Adrenal gland (tissue), 5 donors: ENCODE data around the gene IFT22.

Experiments
- POLR2A ChIP-seq, 2 donors: fragments of 450-650 bp; IDR thresholded peaks; one replicate each; pipeline ENCODE4 v1.6.1; 2017; ENCODE audit warnings: antibody characterized with exemption in 2 of 2, mild to moderate bottlenecking in 2 of 2, moderate library complexity in 1 of 2
- TF ChIP-seq, protein P1 (sequence below), 6 experiments: fragments of 450-650 bp in 4 of 6; fragments of 200-600 bp in 2 of 6; sonication (generic) in 1 of 6; IDR thresholded peaks; 1 replicate in 5 of 6; 2 replicates in 1 of 6; pipeline versions ENCODE4 v1.5.1 to v1.8.0; 2016 to 2021; ENCODE audit warnings: antibody characterized with exemption in 6 of 6, mild to moderate bottlenecking in 2 of 6, moderate library complexity in 1 of 6
- donor health status: DM: no; HTN: no; CAD: no.

DNA sequence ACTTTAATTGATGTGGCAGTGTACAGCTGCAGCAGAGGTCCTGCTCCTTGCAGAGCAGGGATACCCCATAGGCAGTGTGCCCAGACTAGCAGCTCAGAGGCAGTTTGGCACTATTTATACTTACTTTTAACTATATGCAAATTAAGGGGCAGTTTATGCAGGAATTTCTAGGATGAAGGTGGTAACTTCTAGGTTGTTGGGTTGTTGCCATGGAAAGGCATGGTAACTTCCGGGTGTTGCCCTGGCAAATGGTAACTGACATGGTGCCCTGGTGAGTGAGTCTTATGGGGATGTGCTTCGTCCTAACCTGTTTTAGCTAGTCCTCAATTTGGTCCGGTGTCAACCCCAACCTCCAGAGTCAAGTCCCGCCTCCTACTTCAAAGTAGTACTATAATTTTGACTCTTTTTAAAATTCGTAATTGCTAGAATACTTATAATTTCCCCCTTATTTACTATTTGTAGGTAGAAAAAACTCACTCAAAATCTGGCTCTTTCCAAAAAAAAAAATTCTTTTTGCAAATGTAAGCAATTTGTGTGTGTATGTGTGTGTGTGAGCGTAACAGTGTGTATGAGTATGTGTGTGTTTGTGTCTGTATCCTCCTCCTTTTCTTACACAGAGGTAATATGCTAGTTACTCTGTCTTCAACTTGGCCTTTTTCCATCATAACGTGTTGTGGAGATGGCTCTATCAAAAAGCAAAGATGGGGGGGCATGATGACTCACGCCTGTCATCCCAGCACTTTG, 47.0 kb upstream of the IFT22 start:
- TF ChIP-seq, protein P1, sequence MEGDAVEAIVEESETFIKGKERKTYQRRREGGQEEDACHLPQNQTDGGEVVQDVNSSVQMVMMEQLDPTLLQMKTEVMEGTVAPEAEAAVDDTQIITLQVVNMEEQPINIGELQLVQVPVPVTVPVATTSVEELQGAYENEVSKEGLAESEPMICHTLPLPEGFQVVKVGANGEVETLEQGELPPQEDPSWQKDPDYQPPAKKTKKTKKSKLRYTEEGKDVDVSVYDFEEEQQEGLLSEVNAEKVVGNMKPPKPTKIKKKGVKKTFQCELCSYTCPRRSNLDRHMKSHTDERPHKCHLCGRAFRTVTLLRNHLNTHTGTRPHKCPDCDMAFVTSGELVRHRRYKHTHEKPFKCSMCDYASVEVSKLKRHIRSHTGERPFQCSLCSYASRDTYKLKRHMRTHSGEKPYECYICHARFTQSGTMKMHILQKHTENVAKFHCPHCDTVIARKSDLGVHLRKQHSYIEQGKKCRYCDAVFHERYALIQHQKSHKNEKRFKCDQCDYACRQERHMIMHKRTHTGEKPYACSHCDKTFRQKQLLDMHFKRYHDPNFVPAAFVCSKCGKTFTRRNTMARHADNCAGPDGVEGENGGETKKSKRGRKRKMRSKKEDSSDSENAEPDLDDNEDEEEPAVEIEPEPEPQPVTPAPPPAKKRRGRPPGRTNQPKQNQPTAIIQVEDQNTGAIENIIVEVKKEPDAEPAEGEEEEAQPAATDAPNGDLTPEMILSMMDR (IDR thresholded peaks at IDR 0.05) = no peak
- no peak for TF ChIP-seq POLR2A (IDR thresholded peaks at IDR 0.05)
